HG02973 (cell line): ENCODE results near the gene RCAN3.
"Not testable (repeated sequence)": the region's sequence is repeated elsewhere in the genome, so short reads cannot be mapped to it uniquely, and the experiment has no call there.

Experiments used
- ATAC-seq: cut with Tn5 transposase; IDR thresholded peaks from one replicate; pipeline ENCODE4 v1.9.1; 2021; ENCODE audit warnings: moderate library complexity; ENCODE audit not compliant: unreplicated experiment

Gene RCAN3

GRCh38 chr1:24502709-24503058, at the start of gene RCAN3:
Gene RCAN3, plus strand, starts transcription at chr1:24502836. Its CDS starts 11,537 bp downstream, at chr1:24514373.
- ATAC-seq = no peak

DNA sequence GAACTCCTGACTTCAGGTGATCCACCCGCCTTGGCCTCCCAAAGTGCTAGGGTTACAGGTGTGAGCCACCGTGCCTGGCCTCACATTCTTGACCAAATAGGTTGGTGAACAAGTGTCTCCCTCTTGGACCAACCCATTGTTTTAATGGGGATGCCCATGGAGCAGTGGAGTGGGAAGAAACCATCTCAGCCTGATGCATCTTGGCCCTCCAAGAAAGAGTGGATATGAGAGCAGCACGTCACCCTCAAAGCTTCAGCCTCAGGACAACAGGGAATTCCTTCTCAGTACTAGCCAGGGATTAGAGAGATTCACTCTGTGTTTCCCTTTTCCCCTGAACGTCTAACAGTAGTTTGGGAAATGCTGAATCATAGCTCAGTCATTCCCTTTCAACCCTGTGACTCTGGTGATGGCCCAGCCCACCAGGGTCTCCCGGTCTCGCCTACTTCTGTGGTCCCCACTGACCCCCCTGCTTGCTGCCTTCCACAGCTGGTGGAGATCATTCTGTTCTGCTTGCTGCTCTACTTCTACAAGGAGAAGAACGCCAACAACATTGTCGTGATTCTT, 49.6 kb upstream of the RCAN3 start:
- ATAC-seq = no peak

- no peak for ATAC-seq
Measured at GRCh38 chr1:24454673-24455072, 48.0 kb upstream of the RCAN3 start.

GRCh38 chr1:24455272-24455671, 47.4 kb upstream of the RCAN3 start:
- no peak for ATAC-seq

DNA sequence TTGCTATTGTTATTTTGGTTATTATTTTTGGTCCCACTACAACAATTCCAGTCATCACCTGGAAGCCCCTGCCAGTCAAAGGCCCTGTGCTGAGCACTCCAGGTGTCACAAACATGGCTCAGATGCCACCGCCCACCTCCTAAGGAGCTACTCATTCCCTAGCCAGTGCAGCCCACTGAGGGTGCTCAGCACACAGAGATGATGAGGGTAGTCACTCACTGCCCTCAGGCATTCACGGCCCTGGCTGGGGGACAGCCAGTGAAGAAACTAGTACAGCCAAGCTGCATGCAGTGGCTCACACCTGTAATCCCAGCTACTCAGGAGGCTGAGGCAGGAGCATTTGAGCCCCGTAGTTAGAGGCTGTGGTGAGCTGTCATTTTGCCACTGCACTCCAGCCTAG, 44.8 kb upstream of the RCAN3 start:
- ATAC-seq = no peak

- no peak for ATAC-seq
Measured at GRCh38 chr1:24459551-24460266, 42.9 kb upstream of the RCAN3 start.

GRCh38 chr1:24462128-24462527, 40.5 kb upstream of the RCAN3 start:
- ATAC-seq = not testable (repeated sequence)

DNA sequence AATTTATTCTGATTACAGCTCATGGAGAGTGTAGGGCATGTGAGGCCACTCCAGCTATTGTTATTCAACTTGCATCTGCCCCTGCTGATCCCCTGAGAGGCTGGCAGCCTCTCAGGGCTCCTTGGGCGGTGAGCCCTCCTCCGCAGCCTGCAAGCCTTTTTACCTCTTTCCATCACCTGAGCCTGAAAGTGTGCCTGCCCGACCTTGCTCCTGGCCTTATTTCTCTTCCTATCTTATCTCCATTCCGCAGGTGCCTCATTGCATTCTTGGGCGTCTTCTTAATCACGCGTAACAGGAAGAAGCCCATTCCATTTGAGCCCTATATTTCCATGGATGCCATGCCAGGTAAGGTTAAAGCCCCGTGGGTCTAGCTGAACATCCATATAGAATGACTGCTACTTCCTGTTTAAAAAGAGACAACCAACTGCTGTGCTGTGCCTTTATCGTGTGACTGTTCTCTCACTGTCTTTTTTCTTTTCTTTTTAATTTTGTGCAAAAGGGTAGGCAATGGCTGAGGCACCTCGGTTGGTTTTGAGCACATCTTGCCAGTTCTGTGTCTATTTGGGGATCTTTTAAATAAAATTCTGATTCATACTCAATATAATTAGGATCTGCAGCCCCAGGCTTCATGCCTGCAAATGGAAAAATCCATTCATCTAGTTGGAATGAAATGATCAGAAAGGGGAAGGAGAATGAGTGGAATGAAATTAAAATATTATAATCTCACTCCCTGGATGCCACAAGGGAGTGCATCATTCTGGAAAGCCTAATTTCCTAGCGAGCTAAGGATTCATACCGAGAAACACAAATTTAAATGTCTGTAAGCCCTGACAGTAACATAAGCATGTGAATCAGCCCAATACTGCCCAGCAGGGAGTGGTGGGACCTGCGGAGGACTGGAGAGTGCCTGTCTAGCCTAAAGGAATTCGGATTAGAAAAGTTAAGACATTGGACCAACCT, 38.6 kb upstream of the RCAN3 start:
- ATAC-seq = no peak

- no peak for ATAC-seq
Measured at GRCh38 chr1:24465099-24465498, 37.5 kb upstream of the RCAN3 start.

DNA sequence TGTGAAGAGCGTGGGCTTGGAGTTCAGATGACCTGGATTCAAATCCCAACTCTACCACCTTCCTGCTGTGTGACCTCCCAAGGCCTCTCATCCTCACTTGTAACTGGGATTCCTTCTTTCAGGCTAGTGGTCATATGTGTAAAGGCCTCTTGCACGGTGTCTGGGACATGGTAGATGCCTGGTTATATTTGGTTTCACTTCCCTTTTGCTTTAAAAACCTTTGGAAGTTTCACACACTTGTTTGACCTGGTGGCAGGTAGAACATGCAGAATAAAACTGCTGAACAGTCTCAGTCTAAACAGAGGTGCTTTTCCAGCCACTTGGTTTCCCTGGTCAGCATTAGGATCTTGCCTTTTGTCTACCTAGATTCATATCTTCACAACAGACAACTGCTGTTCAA, 37.0 kb upstream of the RCAN3 start:
- ATAC-seq = no peak

DNA sequence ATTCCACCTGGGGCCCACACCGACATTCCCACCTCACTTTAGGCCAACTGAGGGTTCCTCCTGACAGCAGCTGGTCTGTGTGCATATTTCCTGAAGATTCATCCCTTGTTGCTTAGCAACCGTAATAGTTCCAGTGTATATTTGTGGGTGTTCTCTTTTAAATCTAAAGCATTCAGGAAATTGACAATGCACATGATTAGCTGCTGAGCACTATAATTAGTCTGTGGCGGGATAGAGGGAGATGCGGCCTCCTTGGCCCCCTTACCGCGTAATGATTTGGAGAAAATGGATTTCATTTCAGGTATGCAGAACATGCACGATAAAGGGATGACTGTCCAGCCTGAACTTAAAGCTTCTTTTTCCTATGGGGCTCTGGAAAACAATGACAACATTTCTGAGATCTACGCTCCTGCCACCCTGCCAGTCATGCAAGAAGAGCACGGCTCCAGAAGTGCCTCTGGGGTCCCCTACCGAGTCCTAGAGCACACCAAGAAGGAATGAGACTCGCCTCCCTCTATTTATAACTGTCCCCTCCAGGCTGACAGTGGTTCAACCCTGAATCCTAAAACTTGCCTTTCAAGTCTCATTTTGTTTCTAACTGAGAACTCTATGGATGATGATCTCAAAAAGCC, 33.8 kb upstream of the RCAN3 start:
- no peak for ATAC-seq

DNA sequence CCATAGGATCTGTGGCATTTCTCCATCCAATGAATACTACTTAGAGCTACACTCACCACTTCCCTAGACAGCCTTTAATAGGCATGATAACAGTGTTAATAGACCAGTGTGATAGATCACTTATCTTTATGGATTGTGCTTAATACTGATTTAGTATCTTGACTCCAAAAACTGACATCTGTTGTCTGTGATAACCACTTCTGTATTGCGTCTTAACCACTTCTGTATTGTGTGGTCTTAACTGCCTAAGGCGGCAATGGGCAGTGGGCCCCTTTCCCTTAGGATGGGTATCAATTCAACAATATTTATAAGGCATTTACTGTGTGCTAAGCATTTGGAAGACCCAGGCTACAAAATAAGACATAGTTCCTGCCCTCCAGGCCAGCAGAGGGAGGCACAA, 32.0 kb upstream of the RCAN3 start:
- no peak for ATAC-seq

DNA sequence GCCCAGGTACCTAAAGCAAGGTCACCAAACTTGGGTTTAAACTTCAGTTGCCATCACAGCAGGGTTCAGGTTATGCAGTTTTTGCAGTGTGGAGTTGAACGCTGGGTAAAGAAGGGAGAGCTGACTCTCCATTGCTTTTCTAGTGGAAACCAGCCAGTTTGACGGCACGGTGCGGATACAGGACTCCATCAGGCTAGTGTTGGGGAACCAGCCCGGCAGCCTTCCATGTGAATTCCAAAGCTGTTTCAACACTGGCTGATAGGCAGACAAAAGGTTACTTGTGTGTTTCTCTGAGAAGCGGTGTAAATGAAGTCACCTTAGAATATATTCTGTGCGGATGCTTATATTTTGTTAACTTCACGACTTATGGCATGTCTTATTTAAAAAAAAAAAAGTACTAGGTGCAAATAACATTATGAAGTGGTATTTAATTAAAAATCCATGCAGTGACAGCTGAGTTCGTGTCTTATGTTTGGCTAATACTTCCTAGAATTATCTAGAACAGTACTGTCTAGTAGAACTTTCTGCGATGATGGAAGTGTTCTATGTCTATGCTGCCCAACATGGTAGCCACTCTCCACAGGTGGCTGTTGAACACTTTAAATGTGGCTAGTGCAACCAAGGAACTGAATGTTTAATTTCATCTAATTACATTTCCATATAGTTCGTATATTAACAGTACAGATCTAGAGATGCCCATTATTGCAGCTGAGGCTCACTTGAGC, 29.9 kb upstream of the RCAN3 start:
- ATAC-seq = no peak

- no peak for ATAC-seq
Measured at GRCh38 chr1:24474193-24474592, 28.4 kb upstream of the RCAN3 start.

- ATAC-seq = no peak
Measured at GRCh38 chr1:24475700-24476099, 26.9 kb upstream of the RCAN3 start.

DNA sequence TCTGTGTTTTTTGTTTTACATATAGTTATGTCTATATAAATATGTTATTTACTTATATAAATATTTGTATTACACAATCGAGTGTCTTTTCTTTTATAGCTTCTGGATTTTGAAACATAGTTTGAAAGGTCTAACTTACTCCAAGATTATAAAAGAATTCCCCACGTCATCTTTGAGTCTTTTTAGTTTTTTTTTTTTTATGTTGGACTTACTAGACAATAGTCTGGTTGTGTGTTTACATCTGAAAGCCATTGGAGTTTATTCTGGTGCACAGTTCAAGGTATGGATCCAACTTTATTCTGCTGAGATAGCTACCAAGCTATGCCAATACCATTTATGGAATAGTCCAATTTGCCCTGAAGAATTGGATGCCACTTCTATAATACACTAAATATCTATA, 26.1 kb upstream of the RCAN3 start:
- no peak for ATAC-seq

DNA sequence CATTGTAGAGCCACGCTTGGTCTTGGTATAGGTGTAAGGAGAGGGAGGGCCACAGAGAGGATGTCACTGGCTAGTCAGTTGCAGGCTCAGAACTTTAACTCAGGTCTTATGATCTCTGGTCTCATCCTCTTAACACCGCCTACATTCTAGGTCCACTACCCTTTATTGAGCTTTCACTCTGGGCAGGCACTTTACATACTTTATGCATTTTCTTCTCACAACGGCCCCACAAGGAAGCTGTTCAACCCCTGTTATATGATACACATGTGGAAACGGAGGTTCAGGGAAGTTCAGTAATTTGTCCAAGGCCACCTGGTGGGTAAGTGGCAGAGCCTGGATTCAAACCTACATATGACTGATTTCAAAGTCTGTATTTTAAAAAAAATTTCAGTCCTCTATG, 25.3 kb upstream of the RCAN3 start:
- no peak for ATAC-seq

DNA sequence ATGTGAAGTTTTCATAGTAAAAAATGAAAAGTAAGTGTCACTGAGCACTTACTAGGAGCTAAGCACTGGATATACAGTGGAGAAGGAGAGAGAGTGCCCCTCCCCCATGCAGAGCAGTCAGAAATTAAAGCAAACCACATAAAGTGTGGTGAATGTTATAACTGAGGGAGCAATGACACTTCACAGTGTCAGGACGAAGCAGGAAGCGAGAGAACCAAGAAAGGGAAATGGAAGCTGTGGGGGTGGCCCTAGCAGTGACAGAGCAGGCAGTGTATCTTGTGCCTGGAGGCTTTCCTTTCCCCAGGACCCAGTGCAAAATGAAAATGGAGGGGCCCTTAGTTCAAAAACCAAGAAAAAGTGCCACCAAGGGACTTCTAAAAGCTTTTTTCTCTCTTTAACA, 21.5 kb upstream of the RCAN3 start:
- ATAC-seq = no peak

DNA sequence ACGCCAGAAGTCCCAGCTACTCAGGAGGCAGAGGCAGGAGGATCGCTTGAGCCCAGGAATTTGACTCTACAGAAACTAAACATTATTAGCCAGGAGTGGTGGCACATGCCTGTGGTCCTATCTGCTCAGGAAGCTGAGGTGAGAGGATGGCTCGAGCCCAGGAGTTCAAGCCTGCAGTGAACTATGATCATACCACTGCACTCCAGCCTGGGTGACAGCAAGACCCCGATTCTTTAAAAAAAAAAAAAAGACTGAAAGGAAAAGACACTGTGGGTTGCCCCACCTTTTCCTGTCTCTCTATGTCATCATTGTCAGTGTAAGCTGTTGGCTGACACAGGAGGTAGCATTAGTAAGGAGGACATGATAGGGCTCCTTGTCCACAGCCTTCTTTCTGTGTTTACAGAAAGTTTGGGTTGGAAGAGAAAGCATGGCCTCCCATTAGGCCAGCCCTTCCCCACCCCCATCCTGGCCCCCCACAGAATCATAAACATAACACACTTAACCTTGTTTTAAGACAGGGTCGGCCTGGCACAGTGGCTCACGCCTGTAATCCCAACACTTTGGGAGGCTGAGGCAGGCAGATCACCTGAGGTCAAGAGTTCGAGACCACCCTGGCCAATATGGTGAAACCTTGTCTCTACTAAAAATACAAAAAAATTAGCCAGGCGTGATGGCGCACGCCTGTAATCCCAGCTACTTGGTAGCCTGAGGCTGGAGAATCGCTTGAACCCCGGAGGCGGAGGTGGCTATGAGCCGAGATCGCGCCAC, 20.6 kb upstream of the RCAN3 start:
- ATAC-seq = no peak

GRCh38 chr1:24483441-24483840, 19.2 kb upstream of the RCAN3 start:
- no peak for ATAC-seq
